ENCODE results near the gene DNAJC28. TPM values are rescaled to one million over a fixed set of nuclear protein-coding genes. Genes with fewer than 3 reads are reported as not detected.

DNAJC28 gene
- total and polyA plus RNA-seq, 2 donors (not counting 1 experiment from before 2014, with no cell fraction given): 0.30 to 2.5 TPM

DNA sequence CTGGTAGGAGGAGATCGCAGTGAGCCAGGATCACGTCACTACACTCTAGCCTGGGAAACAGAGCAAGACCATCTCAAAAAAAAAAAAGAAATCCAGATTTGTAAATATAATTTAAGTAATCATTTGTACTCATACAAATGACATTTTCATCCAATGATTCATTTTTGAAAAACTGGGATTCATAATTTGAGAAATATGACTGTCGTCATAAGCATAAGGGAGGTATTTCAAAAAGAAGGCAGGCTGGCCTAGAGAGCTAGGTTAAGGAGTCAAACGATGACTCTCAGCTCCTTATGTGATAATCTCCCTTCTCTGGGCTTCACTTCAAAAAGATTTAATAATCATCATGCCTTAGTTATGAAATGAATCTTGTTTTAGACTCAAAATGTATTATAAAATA lies 48.1 kb upstream of the DNAJC28 start:
- intact Hi-C loops (cut with micrococcal nuclease): loop anchor here (5.0 kb wide), 4 partner anchors 212 to 1078 kb away; partner anchors contain the start of genes CFAP298 and RCAN1
- Histone ChIP-seq H3K4me3 (ENCODE audit: control extremely low read depth in 1 of 5, extremely low read depth in 1 of 5, insufficient read depth in 1 of 5, low read depth in 2 of 5, low read length in 4 of 5) (no peak overlapping the region), H3K36me3 (replicated peaks in 1 of 2; ENCODE audit: control extremely low read depth in 1 of 2, control insufficient read depth in 1 of 2, extremely low read depth in 1 of 2, insufficient read depth in 2 of 2, low read length in 1 of 2) (peaks cover 5 to 39% of the 10 kb centered on the region in 2 experiments), H4K20me1 (ENCODE audit: control insufficient read depth, insufficient read depth, low read length, poor library complexity, severe bottlenecking) (peaks cover 13% of the 10 kb centered on the region), H3K79me2 (ENCODE audit: control insufficient read depth, insufficient read depth, low read length) (peaks cover 81% of the 10 kb centered on the region), H3K9ac (ENCODE audit: low read length) (no peak overlapping the region), H3K4me1 (ENCODE audit: control insufficient read depth in 2 of 2, insufficient read depth in 2 of 2, low read length in 2 of 2) (peaks cover 13 to 15% of the 10 kb centered on the region in 2 donors), H2AFZ (ENCODE audit: insufficient read depth, low read depth, low read length, poor library complexity, severe bottlenecking) (no peak overlapping the region), H3K9me3 (ENCODE audit: control extremely low read depth in 1 of 3, control insufficient read depth in 2 of 3, insufficient read depth in 1 of 3, low read length in 2 of 3) (no peaks in the 10 kb centered on the region), H3K27ac (ENCODE audit: low read length in 2 of 2) (no peak overlapping the region), H3K27me3 (replicated peaks in 1 of 4; ENCODE audit: control extremely low read depth in 1 of 4, control insufficient read depth in 3 of 4, insufficient read depth in 4 of 4, low read length in 3 of 4) (no peaks in the 10 kb centered on the region), H3K4me2 (replicated peaks; ENCODE audit: low read depth, low read length, poor library complexity, severe bottlenecking) (no peak overlapping the region)
- no CpG with 5 or more reads among the region's 4 CpGs for WGBS (ENCODE audit: insufficient coverage)
- no peaks in the 10 kb centered on the region for H3K27me3 Mint-ChIP-seq
- H3K4me1 Mint-ChIP-seq: peaks cover 27% of the 10 kb centered on the region
- no peaks in the 10 kb centered on the region for H3K9me3 Mint-ChIP-seq (ENCODE audit: insufficient read depth)
- no peak overlapping the region for H3K4me3 Mint-ChIP-seq
- ChIA-PET POLR2A (no interaction called here), CTCF (no interaction called here)
- DNase-seq (no peak), ATAC-seq (ENCODE audit: low read depth) (no peak)
- no peak overlapping the region for H3K27ac Mint-ChIP-seq
- TF ChIP-seq, protein P1, sequence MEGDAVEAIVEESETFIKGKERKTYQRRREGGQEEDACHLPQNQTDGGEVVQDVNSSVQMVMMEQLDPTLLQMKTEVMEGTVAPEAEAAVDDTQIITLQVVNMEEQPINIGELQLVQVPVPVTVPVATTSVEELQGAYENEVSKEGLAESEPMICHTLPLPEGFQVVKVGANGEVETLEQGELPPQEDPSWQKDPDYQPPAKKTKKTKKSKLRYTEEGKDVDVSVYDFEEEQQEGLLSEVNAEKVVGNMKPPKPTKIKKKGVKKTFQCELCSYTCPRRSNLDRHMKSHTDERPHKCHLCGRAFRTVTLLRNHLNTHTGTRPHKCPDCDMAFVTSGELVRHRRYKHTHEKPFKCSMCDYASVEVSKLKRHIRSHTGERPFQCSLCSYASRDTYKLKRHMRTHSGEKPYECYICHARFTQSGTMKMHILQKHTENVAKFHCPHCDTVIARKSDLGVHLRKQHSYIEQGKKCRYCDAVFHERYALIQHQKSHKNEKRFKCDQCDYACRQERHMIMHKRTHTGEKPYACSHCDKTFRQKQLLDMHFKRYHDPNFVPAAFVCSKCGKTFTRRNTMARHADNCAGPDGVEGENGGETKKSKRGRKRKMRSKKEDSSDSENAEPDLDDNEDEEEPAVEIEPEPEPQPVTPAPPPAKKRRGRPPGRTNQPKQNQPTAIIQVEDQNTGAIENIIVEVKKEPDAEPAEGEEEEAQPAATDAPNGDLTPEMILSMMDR (IDR thresholded peaks at IDR 0.05): no peak
- TF ChIP-seq EZH2 (IDR thresholded peaks at IDR 0.05; ENCODE audit: borderline replicate concordance, insufficient read depth, low read depth, low read length, poor library complexity, severe bottlenecking): no peak

DNA sequence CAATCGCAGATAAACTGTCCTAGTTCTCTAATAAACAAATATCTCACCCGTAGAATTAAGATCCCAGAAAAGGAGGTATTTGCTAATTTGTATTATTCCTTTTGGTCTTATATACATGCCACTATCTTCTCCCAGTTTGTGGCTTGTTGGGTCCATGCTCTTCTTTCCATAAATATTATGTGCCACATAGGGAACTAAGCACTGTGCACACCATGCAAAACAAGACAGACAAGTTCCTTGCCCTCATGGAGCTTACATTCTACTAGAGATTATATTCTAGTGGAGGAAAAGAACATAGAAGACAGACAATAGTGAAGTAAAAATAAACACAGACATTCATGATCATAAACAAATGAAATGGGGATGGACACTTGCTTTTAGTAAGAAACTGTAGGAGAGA lies 45.7 kb upstream of the DNAJC28 start:
- Mint-ChIP-seq H3K9me3 (ENCODE audit: insufficient read depth) (no peaks in the 10 kb centered on the region), H3K4me3 (no peak overlapping the region), H3K27me3 (no peaks in the 10 kb centered on the region), H3K4me1 (peaks cover 16% of the 10 kb centered on the region), H3K27ac (no peak overlapping the region)
- Histone ChIP-seq H3K27ac (ENCODE audit: low read length in 2 of 2) (no peak overlapping the region), H3K4me3 (ENCODE audit: control extremely low read depth in 1 of 5, extremely low read depth in 1 of 5, insufficient read depth in 1 of 5, low read depth in 2 of 5, low read length in 4 of 5) (no peak overlapping the region), H3K9me3 (ENCODE audit: control extremely low read depth in 1 of 3, control insufficient read depth in 2 of 3, insufficient read depth in 1 of 3, low read length in 2 of 3) (no peaks in the 10 kb centered on the region), H3K36me3 (replicated peaks in 1 of 2; ENCODE audit: control extremely low read depth in 1 of 2, control insufficient read depth in 1 of 2, extremely low read depth in 1 of 2, insufficient read depth in 2 of 2, low read length in 1 of 2) (peaks cover 12 to 60% of the 10 kb centered on the region in 2 experiments), H3K4me2 (replicated peaks; ENCODE audit: low read depth, low read length, poor library complexity, severe bottlenecking) (no peak overlapping the region), H4K20me1 (ENCODE audit: control insufficient read depth, insufficient read depth, low read length, poor library complexity, severe bottlenecking) (no peaks in the 10 kb centered on the region), H3K27me3 (replicated peaks in 1 of 4; ENCODE audit: control extremely low read depth in 1 of 4, control insufficient read depth in 3 of 4, insufficient read depth in 4 of 4, low read length in 3 of 4) (no peaks in the 10 kb centered on the region), H2AFZ (ENCODE audit: insufficient read depth, low read depth, low read length, poor library complexity, severe bottlenecking) (no peak overlapping the region), H3K4me1 (ENCODE audit: control insufficient read depth in 2 of 2, insufficient read depth in 2 of 2, low read length in 2 of 2) (peaks cover 7 to 10% of the 10 kb centered on the region in 2 donors), H3K79me2 (ENCODE audit: control insufficient read depth, insufficient read depth, low read length) (peaks cover 64% of the 10 kb centered on the region), H3K9ac (ENCODE audit: low read length) (no peak overlapping the region)
- ChIA-PET POLR2A (no interaction called here), CTCF (interaction anchor here (1.7 kb wide), 1 partner anchor 68 kb away, joined by 4 read pairs; no protein-coding TSS in a partner anchor)
- ATAC-seq (ENCODE audit: low read depth) (no peak), DNase-seq (no peak)
- intact Hi-C loops (cut with micrococcal nuclease): no loop called here
- no CpG with 5 or more reads among the region's 2 CpGs for whole genome bisulfite sequencing (ENCODE audit: insufficient coverage)
- TF ChIP-seq, protein P1 (IDR thresholded peaks at IDR 0.05): no peak
- TF ChIP-seq EZH2 (IDR thresholded peaks at IDR 0.05; ENCODE audit: borderline replicate concordance, insufficient read depth, low read depth, low read length, poor library complexity, severe bottlenecking): no peak
